ENCODE measurements around the gene ZDHHC14. TPM values are rescaled to one million over a fixed set of nuclear protein-coding genes. Genes with fewer than 3 reads are reported as not detected.

Gene ZDHHC14
- total RNA-seq, 1 donor from 2014 or later: 1.8 TPM

GRCh38 chr6:157548635-157549467 lies 167.9 kb downstream of the ZDHHC14 start:
- Histone ChIP-seq H3K27me3 (ENCODE audit: control insufficient read depth, insufficient read depth, low read length) (peaks cover 1% of the 10 kb centered on the region), H3K36me3 (ENCODE audit: control insufficient read depth, insufficient read depth, low read length) (no peaks in the 10 kb centered on the region), H3K4me3 (ENCODE audit: low read depth, low read length) (no peak overlapping the region)
- no peak for DNase-seq (ENCODE audit: low read depth)
- no peak for FAIRE-seq
- no peak for TF ChIP-seq CTCF (IDR thresholded peaks at IDR 0.05; ENCODE audit: insufficient read depth, low read length, severe bottlenecking)

- H3K4me3 ChIP-seq (ENCODE audit: low read depth, low read length): no peak overlapping the region
- TF ChIP-seq CTCF (IDR thresholded peaks at IDR 0.05; ENCODE audit: insufficient read depth, low read length, severe bottlenecking): no peak
Observed at GRCh38 chr6:157549468-157549745, 168.4 kb downstream of the ZDHHC14 start.

GRCh38 chr6:157550114-157550989 lies 169.4 kb downstream of the ZDHHC14 start:
- no peak for DNase-seq (ENCODE audit: low read depth)
- FAIRE-seq: peak; percentile 98
- TF ChIP-seq CTCF (IDR thresholded peaks at IDR 0.05; ENCODE audit: insufficient read depth, low read length, severe bottlenecking): no peak
- Histone ChIP-seq H3K36me3 (ENCODE audit: control insufficient read depth, insufficient read depth, low read length) (no peaks in the 10 kb centered on the region), H3K27me3 (ENCODE audit: control insufficient read depth, insufficient read depth, low read length) (peaks cover 1% of the 10 kb centered on the region), H3K4me3 (ENCODE audit: low read depth, low read length) (no peak overlapping the region)

More at GRCh38 chr6:157549468-157549745, 168.4 kb downstream of the ZDHHC14 start:
- FAIRE-seq: no peak
- Histone ChIP-seq H3K36me3 (ENCODE audit: control insufficient read depth, insufficient read depth, low read length) (no peaks in the 10 kb centered on the region), H3K27me3 (ENCODE audit: control insufficient read depth, insufficient read depth, low read length) (peaks cover 1% of the 10 kb centered on the region)
- DNase-seq (ENCODE audit: low read depth): no peak

GRCh38 chr6:157551041-157551832 lies 170.2 kb downstream of the ZDHHC14 start:
- DNase-seq (ENCODE audit: low read depth): peak; percentile 83

More at GRCh38 chr6:157551041-157551832, 170.2 kb downstream of the ZDHHC14 start:
- FAIRE-seq: no peak
- Histone ChIP-seq H3K27me3 (ENCODE audit: control insufficient read depth, insufficient read depth, low read length) (peaks cover 1% of the 10 kb centered on the region), H3K36me3 (ENCODE audit: control insufficient read depth, insufficient read depth, low read length) (no peaks in the 10 kb centered on the region), H3K4me3 (ENCODE audit: low read depth, low read length) (no peak overlapping the region)
- TF ChIP-seq CTCF (IDR thresholded peaks at IDR 0.05; ENCODE audit: insufficient read depth, low read length, severe bottlenecking): no peak

Measured in bronchial epithelial cell (primary cell).